ENCODE measurements around the gene RPL41. TPM values are rescaled to one million over a fixed set of nuclear protein-coding genes. Genes with fewer than 3 reads are reported as not detected.

Gene RPL41
- total and polyA plus RNA-seq, 9 of the 15 experiments (the other 6 are each of a cell fraction or from before 2014, with no cell fraction given), result 3,403 to 11,276 (median 5,604) TPM

- TF ChIP-seq DMBX1 (CRISPR knock-in tag; IDR thresholded peaks at IDR 0.05; ENCODE audit: borderline replicate concordance) (no peak), GABPB2 (CRISPR knock-in tag; conservative IDR thresholded peaks at IDR 0.05) (no peak), MBD1 (CRISPR knock-in tag; IDR thresholded peaks at IDR 0.05) (no peak), HMG20B (CRISPR knock-in tag; IDR thresholded peaks at IDR 0.05) (no peak), STAG1 (CRISPR knock-in tag; IDR thresholded peaks at IDR 0.05; ENCODE audit: borderline replicate concordance) (no peak), HNRNPK (IDR thresholded peaks at IDR 0.05; ENCODE audit: low read depth, low read length, poor library complexity, severe bottlenecking) (no peak), ZNF707 (CRISPR knock-in tag; conservative IDR thresholded peaks at IDR 0.05) (no peak), MTA3 (IDR thresholded peaks at IDR 0.05; ENCODE audit: borderline replicate concordance) (peak; percentile 19), ZNF324 (CRISPR knock-in tag; IDR thresholded peaks at IDR 0.05) (no peak), SREBF2 (CRISPR knock-in tag; IDR thresholded peaks at IDR 0.05) (no peak), IRF9 (tag; IDR thresholded peaks at IDR 0.05) (no peak), ETS2 (tag; IDR thresholded peaks at IDR 0.05; ENCODE audit: borderline replicate concordance, poor library complexity, severe bottlenecking) (no peak), ZNF551 (CRISPR knock-in tag; IDR thresholded peaks at IDR 0.05) (no peak), PML (IDR thresholded peaks at IDR 0.05; ENCODE audit: low read length) (peak; percentile 58; the same call in 1 of the 2 replicates), GTF2A2 (tag; IDR thresholded peaks at IDR 0.05) (no peak), ZNF644 (tag; IDR thresholded peaks at IDR 0.05; ENCODE audit: low read depth) (peak; percentile 77; the same call in 1 of the 2 replicates), MAFF (IDR thresholded peaks at IDR 0.05; ENCODE audit: low read length) (no peak), KLF10 (CRISPR knock-in tag; IDR thresholded peaks at IDR 0.05) (no peak), MEIS2 (IDR thresholded peaks at IDR 0.05; ENCODE audit: partially characterized antibody) (no peak), KDM5B (IDR thresholded peaks at IDR 0.05; ENCODE audit: insufficient replicate concordance, low read depth, low read length) (peak; percentile 98), BRD9 (IDR thresholded peaks at IDR 0.05; ENCODE audit: low read depth, partially characterized antibody) (peak; percentile 27), ZNF165 (CRISPR knock-in tag; IDR thresholded peaks at IDR 0.05; ENCODE audit: borderline replicate concordance) (no peak), ZNF589 (CRISPR knock-in tag; IDR thresholded peaks at IDR 0.05; ENCODE audit: low read depth) (no peak; the same call in 1 of the 2 replicates), SNIP1 (IDR thresholded peaks at IDR 0.05; ENCODE audit: low read depth) (no peak), RCOR1 (IDR thresholded peaks at IDR 0.05; ENCODE audit: borderline replicate concordance in 1 of 2, low read depth in 2 of 2, low read length in 2 of 2) (peak in 1 of 2 experiments; percentile 47; a peak in 1 of 4 replicates), PTBP1 (IDR thresholded peaks at IDR 0.05; ENCODE audit: low read depth, low read length) (no peak), BRF2 (IDR thresholded peaks at IDR 0.05; ENCODE audit: borderline replicate concordance, insufficient read depth, insufficient read length) (no peak)
Observed at GRCh38 chr12:56104109-56104814, 12.2 kb upstream of the RPL41 start, which contains the start of gene PA2G4 (continued).

Data from K562 (cell line).